Progenitor cell of endocrine pancreas (in vitro differentiated cells): ENCODE data around the gene VARS1. TPM values are rescaled to one million over a fixed set of nuclear protein-coding genes. Genes with fewer than 3 reads are reported as not detected.
A peak's percentile ranks its signal among the peaks of the same experiment; 100 is the strongest.
"Not testable (repeated sequence)": the region's sequence is repeated elsewhere in the genome, so short reads cannot be mapped to it uniquely, and the experiment has no call there.

Source experiments
- DNase-seq: peaks from one replicate; pipeline ENCODE4 v3.0.0; 2021; ENCODE audit warnings: low spot score; ENCODE audit not compliant: unreplicated experiment
- H3K27ac Mint-ChIP-seq: 2 replicates; pipeline ENCODE4 v1.8.0; 2021; ENCODE audit warnings: mild to moderate bottlenecking, moderate library complexity, mixed read lengths
- H3K27me3 Mint-ChIP-seq: 2 replicates; pipeline ENCODE4 v1.8.0; 2021; ENCODE audit warnings: mixed read lengths
- H3K36me3 Mint-ChIP-seq: 2 replicates; pipeline ENCODE4 v1.8.0; 2022; ENCODE audit warnings: mixed read lengths; ENCODE audit not compliant: insufficient read depth
- H3K4me1 Mint-ChIP-seq: 2 replicates; pipeline ENCODE4 v1.8.0; 2021; ENCODE audit warnings: low read depth, mixed read lengths
- H3K4me3 Mint-ChIP-seq: 2 replicates; pipeline ENCODE4 v1.8.0; 2021; ENCODE audit warnings: low read depth, mild to moderate bottlenecking, moderate library complexity, mixed read lengths
- H3K9me3 Mint-ChIP-seq: 2 replicates; pipeline ENCODE4 v1.8.0; 2021; ENCODE audit warnings: low read depth, mixed read lengths
- CTCF ChIP-seq: fragments of 200-600 bp; sonication (generic); IDR thresholded peaks from one replicate; pipeline ENCODE4 v1.5.0; 2021; ENCODE audit warnings: antibody characterized with exemption, mild to moderate bottlenecking; ENCODE audit not compliant: unreplicated experiment
- total RNA-seq: library from RNA; stranded (reverse); gene quantifications from 2 replicates; pipeline ENCODE4 v1.2.1, GENCODE V29; 2021

VARS1 gene
- total RNA-seq, 1 donor from 2014 or later = 85.6 TPM

GRCh38 chr6:31819871-31820299, 24.3 kb upstream of the VARS1 start:
- TF ChIP-seq CTCF = no peak
- H3K4me1 Mint-ChIP-seq = peaks cover 24% of the 10 kb centered on the region
- H3K27ac Mint-ChIP-seq = peak overlapping the region; percentile 89
- H3K27me3 Mint-ChIP-seq = no peaks in the 10 kb centered on the region
- peak overlapping the region; percentile 25 for H3K4me3 Mint-ChIP-seq
- peaks cover 8% of the 10 kb centered on the region for H3K36me3 Mint-ChIP-seq
- DNase-seq = no peak
- H3K9me3 Mint-ChIP-seq = peaks cover 4% of the 10 kb centered on the region

- H3K9me3 Mint-ChIP-seq, DNase-seq, H3K36me3 Mint-ChIP-seq, H3K27me3 Mint-ChIP-seq: not testable (repeated sequence)
- H3K27ac Mint-ChIP-seq = peak overlapping the region; percentile 74
- peaks cover 24% of the 10 kb centered on the region for H3K4me1 Mint-ChIP-seq
- peak overlapping the region; percentile 27 for H3K4me3 Mint-ChIP-seq
Observed at GRCh38 chr6:31817929-31818511, 22.5 kb upstream of the VARS1 start.

GRCh38 chr6:31817133-31817928, 21.8 kb upstream of the VARS1 start:
- H3K27me3 Mint-ChIP-seq, H3K27ac Mint-ChIP-seq, DNase-seq, H3K9me3 Mint-ChIP-seq, H3K36me3 Mint-ChIP-seq: not testable (repeated sequence)
- peak overlapping the region; percentile 27 for H3K4me3 Mint-ChIP-seq
- peaks cover 19% of the 10 kb centered on the region for H3K4me1 Mint-ChIP-seq

GRCh38 chr6:31815025-31815838, 19.7 kb upstream of the VARS1 start, which contains the start of the genes HSPA1A and HSPA1L:
Gene HSPA1A (plus strand): TSS chr6:31815543. CDS start chr6:31815757, 214 bp downstream.
Gene HSPA1L (minus strand): TSS chr6:31815283. CDS start chr6:31811972, 3,311 bp downstream.
- H3K27me3 Mint-ChIP-seq = no peaks in the 10 kb centered on the region
- H3K27ac Mint-ChIP-seq = peak within 1 kb of the TSS; percentile 98
- H3K9me3 Mint-ChIP-seq = peaks cover 4% of the 10 kb centered on the region
- peak; percentile 62 for DNase-seq
- peak within 1 kb of the TSS; percentile 75 for H3K4me3 Mint-ChIP-seq
- TF ChIP-seq CTCF = no peak
- peaks cover 8% of the 10 kb centered on the region for H3K36me3 Mint-ChIP-seq
- H3K4me1 Mint-ChIP-seq = peaks cover 14% of the 10 kb centered on the region

- TF ChIP-seq CTCF = no peak
- H3K27ac Mint-ChIP-seq = peak overlapping the region; percentile 98
- DNase-seq = peak; percentile 67
Observed at GRCh38 chr6:31814677-31815024, 19.1 kb upstream of the VARS1 start.

GRCh38 chr6:31813465-31813849, 17.9 kb upstream of the VARS1 start:
- TF ChIP-seq CTCF = no peak
- H3K4me3 Mint-ChIP-seq = peak overlapping the region; percentile 62
- peak overlapping the region; percentile 90 for H3K27ac Mint-ChIP-seq
- peaks cover 4% of the 10 kb centered on the region for H3K9me3 Mint-ChIP-seq
- H3K27me3 Mint-ChIP-seq = no peaks in the 10 kb centered on the region
- peaks cover 8% of the 10 kb centered on the region for H3K36me3 Mint-ChIP-seq
- DNase-seq = no peak
- peaks cover 12% of the 10 kb centered on the region for H3K4me1 Mint-ChIP-seq

More at GRCh38 chr6:31814677-31815024, 19.1 kb upstream of the VARS1 start:
- H3K27me3 Mint-ChIP-seq = no peaks in the 10 kb centered on the region
- H3K4me3 Mint-ChIP-seq = peak overlapping the region; percentile 75
- H3K4me1 Mint-ChIP-seq = peaks cover 12% of the 10 kb centered on the region
- H3K9me3 Mint-ChIP-seq = peaks cover 4% of the 10 kb centered on the region
- H3K36me3 Mint-ChIP-seq = peaks cover 8% of the 10 kb centered on the region
